ACC112 (cell line): ENCODE data around the gene ARF3.

Source experiments
- H2AFZ ChIP-seq: fragments of 200-600 bp; sonication (generic); one replicate; pipeline ENCODE4 v1.6.0; 2017; ENCODE audit warnings: antibody characterized with exemption, low read length; ENCODE audit not compliant: unreplicated experiment
- H3K27ac ChIP-seq: fragments of 200-600 bp; sonication (generic); 2 replicates; pipeline ENCODE4 v1.5.1; 2014; ENCODE audit warnings: low read depth, mild to moderate bottlenecking, antibody characterized with exemption, low read length, moderate library complexity
- H3K27me3 ChIP-seq: fragments of 200-600 bp; sonication (generic); 2 replicates; pipeline ENCODE4 v1.6.1; 2014; ENCODE audit warnings: mild to moderate bottlenecking, antibody characterized with exemption, low read length, moderate library complexity, mixed read lengths; ENCODE audit not compliant: insufficient read depth
- H3K36me3 ChIP-seq: fragments of 200-600 bp; sonication (generic); 2 replicates; pipeline ENCODE4 v1.6.1; 2016; ENCODE audit warnings: mild to moderate bottlenecking, antibody characterized with exemption, low read length, moderate library complexity, mixed read lengths; ENCODE audit not compliant: insufficient read depth
- H3K4me1 ChIP-seq: fragments of 200-600 bp; sonication (generic); one replicate; pipeline ENCODE4 v1.6.1; 2016; ENCODE audit warnings: low read length, mixed read lengths; ENCODE audit not compliant: insufficient read depth, unreplicated experiment, control insufficient read depth
- H3K4me3 ChIP-seq: fragments of 200-600 bp; sonication (generic); 2 replicates; pipeline ENCODE4 v1.5.1; 2014; ENCODE audit warnings: mild to moderate bottlenecking, low read depth, low read length
- H3K79me2 ChIP-seq: fragments of 200-600 bp; sonication (generic); one replicate; pipeline ENCODE4 v1.6.0; 2016; ENCODE audit warnings: low read length; ENCODE audit not compliant: control insufficient read depth, unreplicated experiment, insufficient read depth

ARF3 gene

DNA sequence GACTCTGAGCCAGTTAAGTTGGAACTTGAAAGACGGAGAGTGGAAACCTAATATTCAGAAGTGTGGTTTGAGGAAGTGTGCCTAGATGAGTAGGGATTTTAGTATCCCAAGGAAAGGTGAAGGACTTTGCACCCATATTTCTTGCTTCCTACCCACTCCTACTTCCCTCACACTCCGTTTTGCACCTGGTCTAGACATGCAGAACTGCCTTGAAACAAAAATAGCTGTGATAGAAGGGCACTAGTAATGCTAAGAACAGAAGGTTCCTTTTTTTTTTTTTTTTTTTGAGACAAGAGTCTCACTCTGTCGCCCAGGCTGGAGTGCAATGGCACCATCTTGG, 732 bp upstream of the ARF3 start:
- Histone ChIP-seq H2AFZ (peak overlapping the region; percentile 94), H3K79me2 (peaks cover 36% of the 10 kb centered on the region), H3K27ac (no peak overlapping the region), H3K36me3 (peaks cover 3% of the 10 kb centered on the region; the same call in 1 of the 2 replicates), H3K4me1 (peaks cover 9% of the 10 kb centered on the region), H3K27me3 (no peaks in the 10 kb centered on the region), H3K4me3 (peak overlapping the region; percentile 81)

DNA sequence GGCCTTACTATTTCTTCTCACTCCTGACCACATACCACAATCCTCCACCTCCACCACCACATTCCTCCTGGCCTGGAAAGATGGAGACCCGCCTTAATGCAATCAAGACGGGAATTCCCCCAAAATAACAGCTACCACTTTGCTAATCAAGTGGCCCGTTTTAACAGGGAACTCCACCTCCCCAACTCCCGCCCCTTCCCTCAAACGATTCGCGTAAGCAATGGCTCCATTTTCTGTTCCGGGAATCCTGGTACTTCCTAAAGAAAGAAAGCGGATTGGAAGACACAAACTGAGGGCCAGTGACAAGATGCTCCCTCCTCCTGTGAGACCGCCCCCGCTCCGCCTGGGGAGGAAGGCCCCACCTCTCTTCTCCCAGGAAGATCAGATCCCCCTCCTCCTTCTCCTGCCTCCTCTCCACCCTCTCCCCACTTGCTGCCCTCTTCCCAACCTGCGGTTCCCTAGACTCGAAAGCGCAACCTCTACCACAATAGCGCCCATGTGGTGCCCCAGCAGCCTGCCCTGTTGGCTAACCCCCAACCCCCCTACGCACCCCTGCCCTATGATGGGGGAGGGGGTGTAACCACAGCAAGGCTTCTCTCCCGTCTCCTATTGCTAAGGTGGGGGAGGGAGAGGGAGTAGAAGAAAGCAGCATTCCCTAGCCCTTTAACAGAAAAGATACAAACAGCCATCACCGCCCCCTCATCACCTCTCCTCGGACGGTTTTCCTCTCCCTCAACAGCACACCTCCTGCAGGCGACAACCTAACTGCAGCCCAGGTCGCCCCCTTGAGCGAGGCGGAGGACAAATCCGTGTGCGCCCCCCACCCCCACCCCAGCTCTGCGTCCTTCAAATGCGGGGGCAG, 777 bp downstream of the ARF3 start:
- Histone ChIP-seq H3K27ac (peak overlapping the region; percentile 30; the same call in 1 of the 2 replicates), H3K4me1 (peaks cover 9% of the 10 kb centered on the region), H3K4me3 (peak overlapping the region; percentile 81), H3K27me3 (no peaks in the 10 kb centered on the region), H2AFZ (peak overlapping the region; percentile 87), H3K79me2 (peaks cover 48% of the 10 kb centered on the region), H3K36me3 (peaks cover 12% of the 10 kb centered on the region; the same call in 1 of the 2 replicates)

- Histone ChIP-seq H3K4me3 (peak overlapping the region; percentile 81), H2AFZ (no peak overlapping the region), H3K27me3 (no peaks in the 10 kb centered on the region), H3K27ac (no peak overlapping the region), H3K79me2 (peaks cover 60% of the 10 kb centered on the region), H3K36me3 (peaks cover 12% of the 10 kb centered on the region; the same call in 1 of the 2 replicates), H3K4me1 (peaks cover 9% of the 10 kb centered on the region)
Measured at GRCh38 chr12:48954841-48955501, 2.3 kb downstream of the ARF3 start.

GRCh38 chr12:48954061-48954460, 3.2 kb downstream of the ARF3 start:
- Histone ChIP-seq H3K4me1 (peaks cover 9% of the 10 kb centered on the region), H3K36me3 (peaks cover 12% of the 10 kb centered on the region; the same call in 1 of the 2 replicates), H3K79me2 (peaks cover 64% of the 10 kb centered on the region), H3K27me3 (no peaks in the 10 kb centered on the region), H3K4me3 (no peak overlapping the region), H3K27ac (no peak overlapping the region), H2AFZ (no peak overlapping the region)

DNA sequence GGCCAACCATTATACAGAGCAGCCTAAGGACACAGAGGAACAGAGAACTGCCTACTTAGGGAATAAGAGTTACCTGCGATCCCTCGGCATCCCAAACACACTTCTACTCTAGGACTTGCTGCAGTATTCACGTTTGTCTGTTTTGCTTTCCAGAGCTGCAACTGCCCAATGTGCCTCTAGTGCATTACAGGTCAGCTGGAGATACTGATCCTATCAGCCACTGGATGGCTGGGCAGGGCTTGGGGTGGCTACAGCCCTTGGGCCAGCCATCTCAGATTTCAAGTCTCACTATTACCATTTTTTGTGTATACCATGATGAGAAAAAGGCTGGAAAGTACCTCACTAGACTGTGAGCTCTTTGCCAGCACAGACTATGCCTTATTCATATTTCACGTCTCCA, 4.6 kb downstream of the ARF3 start:
- Histone ChIP-seq H3K79me2 (peaks cover 75% of the 10 kb centered on the region), H3K36me3 (peaks cover 12% of the 10 kb centered on the region; the same call in 1 of the 2 replicates)

DNA sequence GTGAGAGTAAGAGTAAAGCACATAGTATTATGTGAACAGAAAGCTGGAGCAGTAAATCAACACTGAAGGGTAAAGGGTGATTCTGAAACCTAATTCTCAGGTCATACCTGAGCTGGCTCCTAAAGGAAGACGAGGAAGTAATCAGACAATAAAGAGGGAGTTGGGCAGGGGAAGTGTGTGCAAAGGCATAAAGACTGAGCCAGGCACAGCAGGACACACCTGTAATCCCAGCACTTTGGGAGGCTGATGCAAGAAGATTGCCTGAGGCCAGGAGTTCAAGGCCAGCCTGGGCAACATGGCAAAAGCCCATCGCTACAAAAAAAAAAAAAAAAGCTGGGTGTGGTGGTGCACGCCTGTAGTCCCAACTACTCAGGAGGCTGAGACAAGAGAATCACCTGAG, 9.6 kb downstream of the ARF3 start:
- H3K4me3 ChIP-seq = no peak overlapping the region
- peaks cover 73% of the 10 kb centered on the region for H3K79me2 ChIP-seq
- no peaks in the 10 kb centered on the region for H3K27me3 ChIP-seq
- H2AFZ ChIP-seq = no peak overlapping the region
- H3K4me1 ChIP-seq = no peaks in the 10 kb centered on the region
- H3K36me3 ChIP-seq = peaks cover 6% of the 10 kb centered on the region; the same call in 1 of the 2 replicates
- no peak overlapping the region for H3K27ac ChIP-seq

More for the DNA sequence above, 4.6 kb downstream of the ARF3 start:
- no peak overlapping the region for H3K4me3 ChIP-seq
- H3K27ac ChIP-seq = no peak overlapping the region
- H3K27me3 ChIP-seq = no peaks in the 10 kb centered on the region
- H2AFZ ChIP-seq = no peak overlapping the region
- peaks cover 9% of the 10 kb centered on the region for H3K4me1 ChIP-seq

- no peaks in the 10 kb centered on the region for H3K27me3 ChIP-seq
- H3K4me1 ChIP-seq = no peaks in the 10 kb centered on the region
- no peak overlapping the region for H3K4me3 ChIP-seq
- H3K27ac ChIP-seq = no peak overlapping the region
- H2AFZ ChIP-seq = no peak overlapping the region
- peaks cover 71% of the 10 kb centered on the region for H3K79me2 ChIP-seq
- H3K36me3 ChIP-seq = 0 out of 2 replicates have a peak, but pooled peaks cover under 1% of the 10 kb centered on the region
Measured at GRCh38 chr12:48946943-48947342, 10.3 kb downstream of the ARF3 start.

- Histone ChIP-seq H3K27ac (no peak overlapping the region), H3K36me3 (no peaks in the 10 kb centered on the region), H2AFZ (no peak overlapping the region), H3K4me3 (no peak overlapping the region), H3K79me2 (peaks cover 70% of the 10 kb centered on the region), H3K27me3 (no peaks in the 10 kb centered on the region), H3K4me1 (no peaks in the 10 kb centered on the region)
Measured at GRCh38 chr12:48946205-48946604, 11.1 kb downstream of the ARF3 start.

- Histone ChIP-seq H3K79me2 (peaks cover 45% of the 10 kb centered on the region), H3K27ac (no peak overlapping the region), H2AFZ (no peak overlapping the region), H3K36me3 (no peaks in the 10 kb centered on the region), H3K4me3 (no peak overlapping the region), H3K27me3 (no peaks in the 10 kb centered on the region), H3K4me1 (no peaks in the 10 kb centered on the region)
Measured at GRCh38 chr12:48943221-48943620, 14.1 kb downstream of the ARF3 start.

GRCh38 chr12:48940181-48940580, 17.1 kb downstream of the ARF3 start:
- Histone ChIP-seq H3K36me3 (no peaks in the 10 kb centered on the region), H3K79me2 (peaks cover 21% of the 10 kb centered on the region), H3K27ac (peak overlapping the region; percentile 17; the same call in 1 of the 2 replicates), H3K4me3 (no peak overlapping the region), H2AFZ (no peak overlapping the region), H3K27me3 (no peaks in the 10 kb centered on the region), H3K4me1 (no peaks in the 10 kb centered on the region)
